ENCODE data around the gene RAI1.

The RAI1 gene

GRCh38 chr17:17749921-17750320 is 68.7 kb downstream of the RAI1 start:
- Histone ChIP-seq H2BK5ac (ENCODE audit: low read length) (no peak overlapping the region), H2BK15ac (ENCODE audit: low read length) (no peak overlapping the region), H2BK12ac (ENCODE audit: low read length) (no peak overlapping the region), H2AFZ (ENCODE audit: low read length) (no peak overlapping the region), H3K23ac (ENCODE audit: low read depth, low read length, poor library complexity) (no peak overlapping the region), H3K79me1 (ENCODE audit: low read depth, low read length) (peaks cover 15% of the 10 kb centered on the region), H3K4me3 (ENCODE audit: low read length in 2 of 2) (no peak overlapping the region), H3K9me3 (replicated peaks in 1 of 2; ENCODE audit: control insufficient read depth in 2 of 2, insufficient read depth in 1 of 2, low read depth in 1 of 2, low read length in 2 of 2) (no peaks in the 10 kb centered on the region), H3K27me3 (ENCODE audit: control insufficient read depth in 3 of 3, insufficient read depth in 3 of 3, low read depth in 1 of 3, low read length in 3 of 3) (no peaks in the 10 kb centered on the region), H2AK5ac (ENCODE audit: low read depth, low read length) (no peak overlapping the region), H3K9ac (ENCODE audit: low read depth, low read length, poor library complexity) (no peak overlapping the region), H3K14ac (ENCODE audit: low read length) (no peak overlapping the region), H3K27ac (replicated peaks; ENCODE audit: low read length) (no peak overlapping the region), H2BK120ac (ENCODE audit: low read depth, low read length) (no peak overlapping the region), H4K8ac (ENCODE audit: low read depth, low read length) (no peak overlapping the region), H3K36me3 (replicated peaks in 1 of 2; ENCODE audit: control insufficient read depth in 2 of 2, insufficient read depth in 2 of 2, low read length in 2 of 2) (peaks cover 2 to 32% of the 10 kb centered on the region in 2 donors), H3K4me2 (ENCODE audit: insufficient read depth, low read length, poor library complexity, severe bottlenecking) (no peak overlapping the region), H4K91ac (ENCODE audit: low read depth, low read length, poor library complexity) (no peak overlapping the region), H3K18ac (ENCODE audit: low read length) (no peak overlapping the region), H3K4ac (ENCODE audit: low read length) (no peak overlapping the region), H3K4me1 (ENCODE audit: control insufficient read depth in 2 of 2, insufficient read depth in 1 of 2, low read depth in 1 of 2, low read length in 2 of 2) (peaks cover 29 to 38% of the 10 kb centered on the region in 2 donors)
- peak; percentile 76 for DNase-seq (ENCODE audit: low spot score)
- no CpG with 5 or more reads among the region's 6 CpGs for WGBS, 2 donors (ENCODE audit: extremely low coverage in 2 of 2, insufficient read length in 2 of 2, insufficient replicate concordance in 1 of 2)

GRCh38 chr17:17750881-17751280 is 69.6 kb downstream of the RAI1 start:
- no peak overlapping the region for H3K4me2 ChIP-seq (ENCODE audit: insufficient read depth, low read length, poor library complexity, severe bottlenecking)
- H3K4me1 ChIP-seq (ENCODE audit: control insufficient read depth in 2 of 2, insufficient read depth in 1 of 2, low read depth in 1 of 2, low read length in 2 of 2), result peaks cover 29 to 38% of the 10 kb centered on the region in 2 donors
- no peaks in the 10 kb centered on the region for H3K27me3 ChIP-seq (ENCODE audit: control insufficient read depth in 3 of 3, insufficient read depth in 3 of 3, low read depth in 1 of 3, low read length in 3 of 3)
- DNase-seq (ENCODE audit: low spot score), result no peak
- H2BK120ac ChIP-seq (ENCODE audit: low read depth, low read length), result no peak overlapping the region
- peak overlapping the region; percentile 13 for H2BK15ac ChIP-seq (ENCODE audit: low read length)
- H3K14ac ChIP-seq (ENCODE audit: low read length), result no peak overlapping the region
- H2BK12ac ChIP-seq (ENCODE audit: low read length), result no peak overlapping the region
- peak overlapping the region; percentile 7 for H3K27ac ChIP-seq (replicated peaks; ENCODE audit: low read length)
- no peak overlapping the region for H4K91ac ChIP-seq (ENCODE audit: low read depth, low read length, poor library complexity)
- peak overlapping the region; percentile 25 for H3K9ac ChIP-seq (ENCODE audit: low read depth, low read length, poor library complexity)
- H2AK5ac ChIP-seq (ENCODE audit: low read depth, low read length), result no peak overlapping the region
- H2AFZ ChIP-seq (ENCODE audit: low read length), result no peak overlapping the region
- H3K23ac ChIP-seq (ENCODE audit: low read depth, low read length, poor library complexity), result no peak overlapping the region
- H3K36me3 ChIP-seq (replicated peaks in 1 of 2; ENCODE audit: control insufficient read depth in 2 of 2, insufficient read depth in 2 of 2, low read length in 2 of 2), result peaks cover 2 to 31% of the 10 kb centered on the region in 2 donors
- WGBS, 2 donors (ENCODE audit: extremely low coverage in 2 of 2, insufficient read length in 2 of 2, insufficient replicate concordance in 1 of 2), result no CpG with 5 or more reads among the region's 8 CpGs
- H3K18ac ChIP-seq (ENCODE audit: low read length), result no peak overlapping the region
- H3K4ac ChIP-seq (ENCODE audit: low read length), result no peak overlapping the region
- H2BK5ac ChIP-seq (ENCODE audit: low read length), result no peak overlapping the region
- H4K8ac ChIP-seq (ENCODE audit: low read depth, low read length), result no peak overlapping the region
- H3K9me3 ChIP-seq (replicated peaks in 1 of 2; ENCODE audit: control insufficient read depth in 2 of 2, insufficient read depth in 1 of 2, low read depth in 1 of 2, low read length in 2 of 2), result no peaks in the 10 kb centered on the region
- no peak overlapping the region for H3K4me3 ChIP-seq (ENCODE audit: low read length in 2 of 2)
- peaks cover 13% of the 10 kb centered on the region for H3K79me1 ChIP-seq (ENCODE audit: low read depth, low read length)

GRCh38 chr17:17751489-17752088 is 70.3 kb downstream of the RAI1 start:
- DNase-seq (ENCODE audit: low spot score), result no peak
- WGBS, 2 donors (ENCODE audit: extremely low coverage in 2 of 2, insufficient read length in 2 of 2, insufficient replicate concordance in 1 of 2), result no CpG with 5 or more reads among the region's 17 CpGs
- H3K4me3 ChIP-seq (ENCODE audit: low read length in 2 of 2), result no peak overlapping the region

GRCh38 chr17:17752089-17752820 is 71.0 kb downstream of the RAI1 start:
- Histone ChIP-seq H2BK12ac (ENCODE audit: low read length) (peak overlapping the region; percentile 75), H3K23ac (ENCODE audit: low read depth, low read length, poor library complexity) (peak overlapping the region; percentile 92), H3K4me3 (ENCODE audit: low read length in 2 of 2) (peak overlapping the region; percentile 20 to 28), H3K27ac (replicated peaks; ENCODE audit: low read length) (peak overlapping the region; percentile 59), H2AK5ac (ENCODE audit: low read depth, low read length) (peak overlapping the region; percentile 97), H3K36me3 (replicated peaks in 1 of 2; ENCODE audit: control insufficient read depth in 2 of 2, insufficient read depth in 2 of 2, low read length in 2 of 2) (peaks cover 2 to 31% of the 10 kb centered on the region in 2 donors), H3K4ac (ENCODE audit: low read length) (peak overlapping the region; percentile 95), H2AFZ (ENCODE audit: low read length) (peak overlapping the region; percentile 79), H3K9me3 (replicated peaks in 1 of 2; ENCODE audit: control insufficient read depth in 2 of 2, insufficient read depth in 1 of 2, low read depth in 1 of 2, low read length in 2 of 2) (no peaks in the 10 kb centered on the region), H3K14ac (ENCODE audit: low read length) (peak overlapping the region; percentile 43), H3K18ac (ENCODE audit: low read length) (peak overlapping the region; percentile 93), H3K79me1 (ENCODE audit: low read depth, low read length) (peaks cover 17% of the 10 kb centered on the region), H4K8ac (ENCODE audit: low read depth, low read length) (peak overlapping the region; percentile 7), H2BK15ac (ENCODE audit: low read length) (peak overlapping the region; percentile 59), H2BK120ac (ENCODE audit: low read depth, low read length) (peak overlapping the region; percentile 33), H3K4me1 (ENCODE audit: control insufficient read depth in 2 of 2, insufficient read depth in 1 of 2, low read depth in 1 of 2, low read length in 2 of 2) (peaks cover 29 to 38% of the 10 kb centered on the region in 2 donors), H3K4me2 (ENCODE audit: insufficient read depth, low read length, poor library complexity, severe bottlenecking) (peak overlapping the region; percentile 35), H2BK5ac (ENCODE audit: low read length) (peak overlapping the region; percentile 60), H3K27me3 (ENCODE audit: control insufficient read depth in 3 of 3, insufficient read depth in 3 of 3, low read depth in 1 of 3, low read length in 3 of 3) (no peaks in the 10 kb centered on the region), H4K91ac (ENCODE audit: low read depth, low read length, poor library complexity) (no peak overlapping the region), H3K9ac (ENCODE audit: low read depth, low read length, poor library complexity) (peak overlapping the region; percentile 44)
- WGBS, 2 donors (ENCODE audit: extremely low coverage in 2 of 2, insufficient read length in 2 of 2, insufficient replicate concordance in 1 of 2), result no CpG with 5 or more reads among the region's 57 CpGs
- DNase-seq (ENCODE audit: low spot score), result peak; percentile 95

More at GRCh38 chr17:17751489-17752088, 70.3 kb downstream of the RAI1 start:
- Histone ChIP-seq H3K27ac (replicated peaks; ENCODE audit: low read length) (peak overlapping the region; percentile 7), H3K18ac (ENCODE audit: low read length) (peak overlapping the region; percentile 55), H2BK15ac (ENCODE audit: low read length) (peak overlapping the region; percentile 13), H3K4me2 (ENCODE audit: insufficient read depth, low read length, poor library complexity, severe bottlenecking) (no peak overlapping the region), H3K23ac (ENCODE audit: low read depth, low read length, poor library complexity) (no peak overlapping the region), H3K4ac (ENCODE audit: low read length) (no peak overlapping the region), H2BK120ac (ENCODE audit: low read depth, low read length) (no peak overlapping the region), H4K8ac (ENCODE audit: low read depth, low read length) (no peak overlapping the region), H3K4me1 (ENCODE audit: control insufficient read depth in 2 of 2, insufficient read depth in 1 of 2, low read depth in 1 of 2, low read length in 2 of 2) (peaks cover 29 to 38% of the 10 kb centered on the region in 2 donors), H3K9me3 (replicated peaks in 1 of 2; ENCODE audit: control insufficient read depth in 2 of 2, insufficient read depth in 1 of 2, low read depth in 1 of 2, low read length in 2 of 2) (no peaks in the 10 kb centered on the region), H2BK12ac (ENCODE audit: low read length) (no peak overlapping the region), H3K27me3 (ENCODE audit: control insufficient read depth in 3 of 3, insufficient read depth in 3 of 3, low read depth in 1 of 3, low read length in 3 of 3) (no peaks in the 10 kb centered on the region), H3K36me3 (replicated peaks in 1 of 2; ENCODE audit: control insufficient read depth in 2 of 2, insufficient read depth in 2 of 2, low read length in 2 of 2) (peaks cover 2 to 27% of the 10 kb centered on the region in 2 donors), H2BK5ac (ENCODE audit: low read length) (no peak overlapping the region), H2AFZ (ENCODE audit: low read length) (no peak overlapping the region), H3K14ac (ENCODE audit: low read length) (no peak overlapping the region), H4K91ac (ENCODE audit: low read depth, low read length, poor library complexity) (no peak overlapping the region), H2AK5ac (ENCODE audit: low read depth, low read length) (no peak overlapping the region), H3K79me1 (ENCODE audit: low read depth, low read length) (peaks cover 13% of the 10 kb centered on the region), H3K9ac (ENCODE audit: low read depth, low read length, poor library complexity) (no peak overlapping the region)

Data from neuronal stem cell (in vitro differentiated cells).